ENCODE results near the gene LOXL3. TPM values are rescaled to one million over a fixed set of nuclear protein-coding genes. Genes with fewer than 3 reads are reported as not detected.

LOXL3 gene
- total and polyA plus RNA-seq, 8 donors = 0.35 to 7.5 (median 1.6) TPM

- Histone ChIP-seq H3K27ac (no peak overlapping the region), H3K36me3 (no peaks in the 10 kb centered on the region), H3K27me3 (peaks cover 0 to 6% (median 0%) of the 10 kb centered on the region in 4 donors), H3K9me3 (no peaks in the 10 kb centered on the region), H3K4me1 (peaks cover 0 to 8% (median 6%) of the 10 kb centered on the region in 3 donors), H3K4me3 (peak overlapping the region; percentile 7 to 41 (median 20))
- intact Hi-C loops (cut with DNase I) = no loop called here
- DNase-seq (peak in 3 of 6 donors; percentile 42 to 81 (median 71)), FAIRE-seq (no peak), ATAC-seq (peak; percentile 26 to 65 (median 46))
- TF ChIP-seq CTCF (IDR thresholded peaks at IDR 0.05) = no peak
- 6% methylated on average over 54 to 61 of the region's 61 CpGs for WGBS, 2 donors
Measured at GRCh38 chr2:74497777-74498499, 55.8 kb downstream of the LOXL3 start.

- H3K4me3 ChIP-seq = peak overlapping the region in 1 of 4 donors; percentile 41
- intact Hi-C loops (cut with DNase I) = no loop called here
- no peak for TF ChIP-seq CTCF (IDR thresholded peaks at IDR 0.05)
Measured at GRCh38 chr2:74496997-74497776, 56.6 kb downstream of the LOXL3 start.

GRCh38 chr2:74495440-74495839 lies 58.3 kb downstream of the LOXL3 start:
- WGBS, 2 donors = 74 to 78% methylated on average over 1 of the region's 1 CpG
- no peak for ATAC-seq
- Histone ChIP-seq H3K36me3 (peaks cover 0 to 22% (median 14%) of the 10 kb centered on the region in 3 donors), H3K4me1 (peaks cover 0 to 8% (median 6%) of the 10 kb centered on the region in 3 donors), H3K4me3 (no peak overlapping the region), H3K9me3 (no peaks in the 10 kb centered on the region), H3K27me3 (peaks cover 0 to 6% (median 0%) of the 10 kb centered on the region in 4 donors), H3K27ac (no peak overlapping the region)
- no peak for FAIRE-seq
- no peak for TF ChIP-seq CTCF (IDR thresholded peaks at IDR 0.05)
- no peak for DNase-seq
- intact Hi-C loops (cut with DNase I) = no loop called here

More at GRCh38 chr2:74496997-74497776, 56.6 kb downstream of the LOXL3 start:
- Histone ChIP-seq H3K36me3 (peaks cover 0 to 4% (median 0%) of the 10 kb centered on the region in 3 donors), H3K4me1 (peaks cover 0 to 8% (median 6%) of the 10 kb centered on the region in 3 donors), H3K9me3 (no peaks in the 10 kb centered on the region), H3K27me3 (peaks cover 0 to 6% (median 0%) of the 10 kb centered on the region in 4 donors), H3K27ac (no peak overlapping the region)
- ATAC-seq = no peak
- no peak for FAIRE-seq
- DNase-seq = peak in 1 of 6 donors; percentile 33
- WGBS, 2 donors = 67 to 70% methylated on average over 19 of the region's 19 CpGs

GRCh38 chr2:74493546-74493945 lies 60.2 kb downstream of the LOXL3 start:
- DNase-seq (no peak), ATAC-seq (no peak), FAIRE-seq (no peak)
- no peak overlapping the region for H3K4me3 ChIP-seq
- no peaks in the 10 kb centered on the region for H3K9me3 ChIP-seq
- H3K4me1 ChIP-seq = peaks cover 0 to 6% (median 3%) of the 10 kb centered on the region in 3 donors
- no peak overlapping the region for H3K27ac ChIP-seq
- TF ChIP-seq CTCF (IDR thresholded peaks at IDR 0.05) = no peak
- intact Hi-C loops (cut with DNase I) = no loop called here
- H3K27me3 ChIP-seq = no peaks in the 10 kb centered on the region
- WGBS, 2 donors = 88 to 97% methylated on average over 3 of the region's 3 CpGs
- peaks cover 0 to 24% (median 14%) of the 10 kb centered on the region in 3 donors for H3K36me3 ChIP-seq
